G401 (cell line): Measurements from ENCODE around the gene INAFM1. TPM values are rescaled to one million over a fixed set of nuclear protein-coding genes. Genes with fewer than 3 reads are reported as not detected.
"Not testable (repeated sequence)": the region's sequence is repeated elsewhere in the genome, so short reads cannot be mapped to it uniquely, and the experiment has no call there.

ENCODE experiments used
- DNase-seq: peaks from one replicate; pipeline ENCODE4 v3.0.0-alpha.2; 2015; ENCODE audit warnings: low spot score
- in situ Hi-C: cut with HindIII; loops from 2 replicates; pipeline ENCODE4 v1.10.0; 2016; ENCODE audit warnings: low sequenced_read_pairs, mixed read lengths
- total RNA-seq: library from RNA; depleted of rRNA; stranded (reverse); fragments of >200 nt; shearing (Covaris generic); gene quantifications from 2 replicates; pipeline ENCODE4 v1.2.3, GENCODE V29; 2014

Gene INAFM1
- total RNA-seq, 1 experiment from 2014 or later, result 11.0 TPM

DNA sequence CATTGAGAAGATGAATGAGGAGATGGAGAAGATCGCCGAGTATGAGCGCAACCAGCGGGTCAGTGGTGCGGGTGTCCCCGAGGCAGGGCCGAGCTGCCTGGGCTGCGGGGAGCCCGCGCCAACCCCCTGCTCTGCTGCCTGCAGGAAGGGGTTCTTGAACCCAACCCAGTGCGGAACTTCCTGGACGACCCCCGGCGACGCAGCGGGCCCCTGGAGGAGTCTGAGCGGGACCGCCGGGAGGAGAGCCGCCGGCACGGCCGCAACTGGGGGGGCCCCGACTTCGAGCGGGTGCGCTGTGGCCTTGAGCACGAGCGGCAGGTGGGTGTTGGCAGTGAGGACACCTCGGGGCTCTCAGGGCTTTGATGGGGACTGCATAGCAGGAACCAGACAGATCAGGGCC is 10.1 kb upstream of the INAFM1 start:
- DNase-seq, result no peak

DNA sequence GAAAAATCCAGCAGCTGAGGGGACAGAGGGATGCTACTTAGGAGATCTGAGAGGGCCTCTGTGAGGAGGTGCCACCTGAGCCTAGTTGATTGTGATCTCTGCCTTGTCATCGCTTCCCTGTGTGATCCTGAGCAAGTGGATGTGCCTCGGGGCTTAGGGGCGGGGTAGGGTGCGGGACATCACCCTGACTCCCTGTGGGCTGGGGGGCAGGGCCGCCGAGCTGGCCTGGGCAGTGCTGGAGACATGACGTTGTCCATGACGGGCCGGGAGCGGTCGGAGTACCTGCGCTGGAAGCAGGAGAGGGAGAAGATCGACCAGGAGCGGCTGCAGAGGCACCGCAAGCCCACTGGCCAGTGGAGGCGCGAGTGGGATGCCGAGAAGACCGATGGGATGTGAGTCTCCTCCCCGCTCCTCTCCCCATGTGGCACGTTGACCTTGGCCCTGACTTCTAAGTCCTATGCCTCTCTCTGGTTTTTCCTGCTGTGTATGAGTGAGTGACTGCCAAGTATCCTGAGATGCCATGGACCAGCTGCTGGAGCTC is 8.2 kb upstream of the INAFM1 start:
- no peak for DNase-seq
- in situ Hi-C loops, result no loop called here

More for the DNA sequence above, 10.1 kb upstream of the INAFM1 start:
- in situ Hi-C loops, result no loop called here

DNA sequence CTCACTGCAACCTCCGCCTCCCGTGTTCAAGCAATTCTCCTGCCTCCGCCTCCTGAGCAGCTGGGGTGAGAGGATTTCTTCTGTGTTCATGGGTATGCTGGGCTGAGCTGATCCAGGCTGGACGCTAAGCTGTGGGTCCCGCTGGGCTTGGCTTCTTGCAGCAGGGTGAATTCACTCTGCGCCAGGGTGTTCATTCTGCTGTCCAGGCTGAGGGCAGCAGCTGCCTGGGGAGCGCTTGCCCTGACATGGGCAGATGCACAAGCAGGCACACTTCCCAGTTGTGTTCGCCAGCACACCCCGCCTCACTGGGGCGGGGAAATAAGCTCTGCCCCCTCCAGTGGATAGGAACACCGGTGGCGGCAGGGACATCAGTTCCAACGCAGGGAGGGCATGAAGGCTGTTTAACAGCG is 7.3 kb upstream of the INAFM1 start:
- peak; percentile 19 for DNase-seq
- in situ Hi-C loops, result no loop called here

DNA sequence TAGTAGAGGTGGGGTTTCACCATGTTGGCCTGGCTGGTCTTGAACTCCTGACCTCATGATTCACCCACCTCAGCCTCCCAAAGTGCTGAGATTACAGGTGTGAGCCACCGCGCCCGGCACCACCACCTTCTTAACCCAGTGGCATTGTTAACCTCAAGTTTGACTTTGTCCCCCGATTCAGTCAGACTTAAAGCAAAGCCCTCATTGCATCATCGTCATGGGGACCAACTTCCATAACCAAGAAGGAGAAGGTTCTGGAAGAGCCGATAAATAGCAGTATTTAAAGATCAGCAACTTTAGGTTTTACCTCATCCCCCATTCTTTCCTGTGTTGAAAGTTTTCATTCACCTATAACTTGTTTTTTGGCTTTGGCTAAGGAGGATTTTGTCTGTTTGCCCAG is 6.7 kb upstream of the INAFM1 start:
- no peak for DNase-seq
- in situ Hi-C loops, result no loop called here

DNA sequence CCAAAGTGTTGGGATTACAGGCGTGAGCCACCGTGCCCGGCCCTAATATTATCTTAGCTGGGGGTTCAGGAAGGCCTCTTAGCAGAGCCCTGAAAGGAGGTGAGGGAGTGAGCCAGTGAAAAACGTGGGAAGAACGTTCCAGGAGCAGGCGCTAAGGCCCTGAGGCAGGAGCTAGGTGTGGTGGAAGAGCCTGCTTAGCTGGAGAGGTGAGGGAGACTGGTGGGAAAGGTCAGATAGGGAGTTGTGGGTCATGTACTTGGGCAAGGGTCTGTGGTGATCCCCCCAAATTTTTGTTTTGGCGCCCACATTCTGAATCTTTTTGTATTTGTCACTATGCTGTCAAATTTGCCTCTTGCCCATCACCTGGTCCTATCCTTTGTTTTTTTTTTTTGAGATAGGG is 5.1 kb upstream of the INAFM1 start:
- DNase-seq, result no peak

DNA sequence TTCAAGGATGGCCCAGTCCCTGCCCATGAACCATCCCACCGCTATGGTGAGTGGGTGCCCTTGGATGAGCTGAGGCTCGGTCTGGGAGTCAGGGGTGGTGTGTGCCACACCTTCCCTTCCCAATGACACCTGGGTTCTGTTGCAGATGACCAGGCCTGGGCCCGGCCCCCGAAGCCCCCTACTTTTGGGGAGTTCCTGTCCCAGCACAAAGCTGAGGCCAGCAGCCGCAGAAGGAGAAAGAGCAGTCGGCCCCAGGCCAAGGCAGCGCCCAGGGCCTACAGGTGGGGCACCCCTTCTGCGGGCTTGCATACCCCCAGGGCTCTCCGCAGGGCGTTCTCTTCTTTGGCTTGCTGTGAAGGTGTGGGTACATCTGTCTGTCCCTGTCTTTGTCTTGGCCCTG is 4.3 kb upstream of the INAFM1 start:
- no peak for DNase-seq
- in situ Hi-C loops, result no loop called here

More for the DNA sequence above, 5.1 kb upstream of the INAFM1 start:
- in situ Hi-C loops, result no loop called here

DNA sequence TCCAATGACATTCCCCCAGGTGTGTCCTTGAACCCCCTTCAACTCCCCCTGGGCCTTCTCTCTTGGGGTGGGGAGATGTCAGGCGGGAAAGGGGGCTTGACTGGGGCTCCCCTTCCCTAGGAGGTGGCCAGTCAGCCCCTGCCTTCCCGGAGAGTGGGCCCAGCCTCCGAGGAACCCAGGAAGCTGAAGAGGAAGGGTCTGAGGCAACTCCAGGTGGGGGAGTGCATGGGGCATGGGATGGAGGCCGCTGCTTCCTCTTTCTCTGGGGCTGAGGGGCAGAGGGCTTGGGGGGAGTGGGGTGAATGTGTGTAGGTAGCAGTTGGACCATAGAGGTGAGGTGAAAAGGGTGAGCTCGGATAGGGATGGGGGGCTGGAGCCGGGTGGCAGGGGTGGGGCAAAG is 2.7 kb upstream of the INAFM1 start:
- in situ Hi-C loops, result no loop called here
- DNase-seq, result no peak

DNA sequence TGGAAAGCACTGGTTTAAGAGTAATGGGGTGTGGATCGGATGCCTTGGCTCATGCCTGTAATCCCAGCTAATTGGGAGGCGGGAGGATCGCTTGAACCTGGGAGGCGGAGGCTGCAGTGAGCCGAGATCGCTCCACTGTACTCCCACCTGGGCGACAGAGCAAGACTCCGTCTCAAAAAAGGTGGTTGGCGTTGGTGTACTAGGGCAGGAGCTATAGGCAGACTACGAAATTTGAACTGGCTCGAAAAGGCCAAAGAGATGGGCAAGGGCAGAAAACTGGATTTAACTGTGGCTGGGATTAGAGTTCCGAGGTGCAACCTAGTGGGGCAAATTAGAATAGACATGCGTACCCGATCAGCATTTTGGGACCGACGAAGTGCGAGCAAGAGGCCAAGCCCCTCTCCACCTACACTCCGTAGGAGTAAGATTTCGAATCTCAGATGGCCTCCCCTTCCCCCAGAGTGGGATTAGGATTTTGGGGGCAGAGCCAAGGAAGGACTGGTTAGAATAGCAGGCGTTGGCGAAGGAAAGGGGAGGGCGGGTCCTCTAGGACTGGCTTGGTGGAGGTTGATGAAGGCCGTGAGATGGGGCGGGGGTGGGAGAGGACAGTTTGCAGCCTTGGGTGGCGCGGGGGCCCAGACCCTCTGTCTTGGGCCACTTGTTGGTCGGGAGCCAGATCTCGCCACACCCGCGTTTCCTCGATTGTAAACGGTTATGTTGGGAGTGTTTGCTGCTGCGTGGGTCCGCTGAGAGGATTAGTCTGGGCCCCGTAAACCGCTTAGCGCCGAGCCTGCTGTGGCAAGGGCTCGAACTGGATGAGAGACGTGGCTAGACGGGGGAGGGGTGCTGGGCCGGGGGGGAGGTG is 2.0 kb upstream of the INAFM1 start:
- peak; percentile 60 for DNase-seq
- in situ Hi-C loops, result no loop called here

DNA sequence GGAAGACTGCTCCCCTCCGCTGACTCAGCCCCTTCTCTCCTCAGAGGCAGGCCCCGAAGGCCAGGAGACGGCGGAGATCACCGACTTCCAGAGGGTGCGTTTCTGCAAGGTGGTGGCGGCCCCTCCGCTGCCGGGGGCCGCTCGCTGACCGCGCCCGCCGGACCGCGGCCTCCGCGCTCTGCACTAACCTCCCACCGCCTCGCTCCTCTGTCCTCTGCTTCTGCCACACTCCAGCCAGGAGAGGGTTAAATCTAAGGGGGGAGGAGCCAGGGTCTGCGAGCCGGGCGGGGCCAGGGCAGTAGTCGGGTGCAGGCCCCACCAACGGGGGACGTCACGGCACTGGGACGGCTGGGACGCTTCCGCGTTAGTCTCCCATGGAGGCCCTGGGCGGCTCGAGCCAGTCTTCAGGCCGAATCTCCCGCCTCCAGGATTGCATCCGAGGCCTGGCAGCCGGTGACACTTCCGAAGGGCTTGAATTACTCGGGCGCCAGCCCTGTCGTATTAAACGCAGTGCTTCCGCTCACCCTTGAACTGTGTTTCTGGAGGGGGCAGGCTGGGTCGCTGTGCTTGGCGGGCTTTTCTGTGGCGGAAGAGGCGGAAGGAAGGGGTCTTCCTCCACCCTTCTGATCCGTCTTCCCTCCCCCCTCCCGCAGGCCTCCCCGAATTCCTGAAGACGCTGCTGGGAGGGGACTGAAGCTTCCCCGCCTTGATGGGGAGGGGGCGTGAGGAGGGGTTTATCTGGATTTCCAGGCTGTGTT is 1.2 kb upstream of the INAFM1 start:
- in situ Hi-C loops, result no loop called here

DNA sequence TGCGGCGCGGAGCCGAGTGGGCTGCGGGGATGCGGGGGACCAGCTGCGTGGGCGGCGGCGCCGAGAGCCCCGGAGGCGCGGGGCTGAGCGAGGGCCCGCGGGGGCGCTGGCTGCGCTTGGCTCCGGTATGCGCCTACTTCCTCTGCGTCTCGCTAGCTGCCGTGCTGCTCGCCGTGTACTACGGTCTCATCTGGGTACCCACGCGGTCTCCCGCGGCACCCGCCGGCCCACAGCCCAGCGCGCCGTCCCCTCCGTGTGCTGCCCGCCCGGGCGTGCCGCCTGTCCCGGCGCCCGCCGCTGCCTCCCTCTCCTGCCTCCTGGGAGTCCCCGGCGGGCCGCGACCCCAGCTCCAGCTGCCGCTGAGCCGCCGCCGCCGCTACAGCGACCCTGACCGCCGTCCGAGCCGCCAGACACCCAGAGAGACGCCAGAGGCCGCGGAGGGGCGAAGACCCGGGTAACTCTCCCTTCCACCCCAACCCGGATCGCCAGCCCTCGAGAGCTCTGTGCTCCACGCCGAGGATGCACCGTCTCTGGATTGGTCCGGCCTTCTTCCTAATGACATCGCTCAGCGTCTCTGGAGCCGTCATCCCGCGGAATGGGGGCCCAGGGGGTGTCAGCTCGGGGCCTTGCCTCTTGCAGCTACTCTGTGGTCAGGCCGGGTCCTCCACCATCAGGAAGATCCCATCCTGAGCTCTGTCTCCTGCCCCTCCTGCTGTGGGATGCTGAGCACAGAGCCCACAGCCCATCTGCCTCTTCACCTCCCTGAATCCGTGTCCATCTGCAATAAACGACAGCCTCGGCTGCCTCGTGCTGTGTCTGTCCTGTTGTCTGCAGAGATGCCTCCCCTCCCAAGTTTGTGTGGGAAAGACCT is 441 bp downstream of the INAFM1 start:
- in situ Hi-C loops, result no loop called here
- DNase-seq, result peak; percentile 48

More for the DNA sequence above, 1.2 kb upstream of the INAFM1 start:
- peak; percentile 94 for DNase-seq

DNA sequence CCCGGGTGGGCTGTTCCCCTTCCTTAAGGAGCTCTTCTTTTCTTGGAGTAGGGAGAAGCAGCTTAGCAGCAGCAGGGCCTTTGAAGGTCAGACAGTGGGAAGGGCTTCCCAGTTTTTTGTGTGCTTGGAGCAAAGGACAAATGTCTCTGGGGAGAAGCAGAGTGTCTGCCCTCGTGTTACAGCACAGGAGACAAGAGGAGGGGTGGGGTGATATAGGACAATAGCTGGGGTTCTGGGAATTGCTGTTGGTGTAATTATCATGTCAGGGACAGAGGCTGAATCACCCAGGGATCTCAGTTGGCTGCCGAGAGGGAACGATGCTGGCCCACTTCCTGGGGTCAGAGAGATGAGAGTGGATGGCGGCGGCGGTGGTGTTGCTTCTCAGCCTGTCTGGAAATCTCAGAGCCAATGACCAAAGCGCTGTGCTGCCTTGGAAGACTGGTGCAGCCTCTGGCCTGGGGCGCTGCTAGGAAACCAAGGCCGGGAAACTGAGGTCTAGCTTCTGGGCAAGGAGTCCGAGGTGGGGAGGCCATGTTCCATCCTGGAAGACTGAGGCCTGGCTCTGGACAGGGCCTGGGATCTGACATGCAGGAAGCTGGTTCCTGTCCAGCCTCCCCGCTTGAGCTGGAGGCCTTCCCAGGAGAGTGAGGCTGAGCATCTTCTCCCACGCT is 1.2 kb downstream of the INAFM1 start:
- in situ Hi-C loops, result no loop called here
- peak; percentile 42 for DNase-seq

DNA sequence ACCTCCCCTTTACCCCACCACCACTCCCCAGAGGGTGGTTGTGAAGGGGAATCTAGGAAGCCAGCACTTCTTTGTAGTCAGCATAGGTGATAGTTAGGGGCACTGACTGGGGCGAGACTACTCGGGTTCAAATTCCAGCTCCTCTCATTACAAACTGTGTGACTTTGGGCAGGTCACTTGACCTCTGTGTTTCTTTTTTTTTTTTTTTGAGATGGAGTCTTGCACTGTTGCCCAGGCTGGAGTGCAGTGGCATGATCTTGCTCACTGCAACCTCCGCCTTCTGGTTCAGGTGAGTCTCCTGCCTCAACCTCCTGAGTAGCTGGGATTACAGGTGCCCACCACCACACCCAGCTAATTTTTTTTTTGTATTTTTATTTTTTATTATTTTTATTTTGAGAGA is 1.8 kb downstream of the INAFM1 start:
- in situ Hi-C loops, DNase-seq: not testable (repeated sequence)

DNA sequence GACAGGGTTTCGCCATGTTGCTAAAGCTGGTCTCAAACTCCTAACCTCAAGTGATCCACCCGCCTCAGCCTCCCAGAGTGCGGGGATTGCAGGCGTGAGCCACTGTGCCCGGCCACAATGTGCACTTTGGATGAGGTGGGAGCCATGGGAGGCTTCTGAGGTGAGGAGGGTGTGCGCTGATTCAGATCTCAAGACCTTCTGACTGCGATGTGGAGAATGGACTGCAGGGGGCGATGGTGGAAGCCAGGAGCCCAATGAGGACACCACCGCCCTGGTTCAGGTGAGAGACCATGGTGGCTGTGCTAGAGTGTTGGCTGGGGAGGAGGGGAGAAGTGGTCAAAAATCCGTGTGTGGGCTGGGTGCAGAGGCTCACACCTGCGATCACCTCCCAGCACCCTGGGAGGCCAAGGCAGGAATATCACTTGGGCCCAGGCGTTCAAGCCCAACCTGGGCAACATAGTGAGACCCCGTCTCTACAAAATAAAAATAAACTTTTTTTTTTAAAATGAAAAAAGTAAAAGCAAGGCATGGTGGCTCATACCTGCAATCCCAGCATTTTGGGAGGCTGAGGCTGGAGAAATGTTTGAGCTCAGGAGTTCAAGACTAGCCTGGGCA is 5.6 kb downstream of the INAFM1 start:
- in situ Hi-C loops, result no loop called here
- DNase-seq, result no peak

DNA sequence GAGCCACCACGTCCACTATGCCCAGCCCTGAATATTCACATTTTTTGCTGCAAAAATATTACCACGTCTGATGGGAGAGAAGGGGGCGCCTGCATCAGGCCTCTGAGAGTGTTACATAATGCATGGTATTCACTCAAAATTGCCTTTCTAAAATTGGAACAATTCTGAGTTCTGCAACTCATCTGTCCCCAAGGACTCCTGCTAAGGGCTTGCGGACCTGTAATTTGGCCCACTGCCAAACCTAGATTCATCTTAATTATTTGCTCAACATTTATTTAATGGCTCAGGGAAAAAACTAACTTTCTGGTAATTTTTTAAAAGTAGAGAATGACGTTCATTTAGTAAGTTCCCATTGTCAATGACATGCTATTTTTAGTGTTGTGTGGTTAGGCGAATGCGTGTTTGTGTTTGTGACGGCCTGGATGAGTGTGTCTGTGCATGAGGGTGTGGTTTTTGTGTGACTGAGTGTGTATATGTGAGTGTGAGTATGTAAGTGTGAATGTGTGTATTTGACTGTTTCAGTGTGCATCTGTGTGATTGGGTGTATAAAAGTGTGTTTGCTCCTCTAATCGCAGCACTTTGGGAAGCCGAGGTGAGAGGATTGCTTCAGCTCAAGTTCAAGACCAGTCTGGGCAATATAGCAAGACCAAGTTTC is 8.8 kb downstream of the INAFM1 start:
- no peak for DNase-seq
- in situ Hi-C loops, result no loop called here

DNA sequence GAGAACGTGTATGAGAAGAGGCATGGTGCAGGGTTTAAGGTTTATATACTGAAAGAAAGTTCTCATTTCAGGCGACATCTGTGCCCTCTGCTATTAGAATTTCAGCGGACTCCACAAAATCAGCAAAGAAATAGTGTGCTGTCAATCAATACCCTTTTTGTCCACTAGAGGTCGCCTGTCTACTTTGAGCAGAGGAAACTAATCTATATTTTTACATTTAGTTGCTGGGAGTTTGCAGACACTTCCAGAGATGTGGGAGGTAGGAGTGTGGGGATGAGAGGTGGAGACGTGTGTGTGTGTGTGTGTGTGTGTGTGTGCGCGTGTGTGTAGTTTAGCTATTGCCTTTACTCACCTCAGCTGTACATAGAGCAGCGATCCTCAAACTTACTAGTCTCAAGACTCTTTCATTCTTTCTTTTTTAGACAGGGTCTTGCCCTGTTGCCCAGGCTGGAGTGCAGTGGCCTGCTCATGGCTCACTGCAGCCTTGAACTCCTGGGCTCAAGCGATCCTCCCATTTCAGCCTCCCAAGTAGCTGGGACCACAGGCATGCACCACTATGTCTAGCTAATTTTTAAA is 9.7 kb downstream of the INAFM1 start:
- in situ Hi-C loops, result no loop called here
- DNase-seq, result peak; percentile 76

DNA sequence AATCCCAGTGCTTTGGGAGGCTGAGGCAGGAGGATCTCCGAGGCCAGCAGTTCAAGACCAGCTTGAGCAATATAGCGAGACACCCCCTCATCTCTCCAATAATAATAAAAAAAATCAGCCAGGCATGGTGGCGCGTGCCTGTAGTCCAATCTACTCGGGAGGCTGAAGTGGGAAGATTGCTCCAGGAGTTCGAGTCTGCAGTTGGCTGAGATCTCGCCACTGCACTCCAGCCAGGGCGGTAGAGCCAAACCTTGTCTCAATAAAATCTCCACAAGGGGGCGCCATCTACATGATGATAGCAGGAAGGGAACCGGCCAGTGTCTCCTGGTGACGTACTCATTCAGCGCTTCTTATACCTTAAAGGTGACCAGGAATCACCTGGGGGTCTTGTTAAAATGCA is 21.4 kb downstream of the INAFM1 start:
- in situ Hi-C loops, result no loop called here
- DNase-seq, result peak; percentile 91

DNA sequence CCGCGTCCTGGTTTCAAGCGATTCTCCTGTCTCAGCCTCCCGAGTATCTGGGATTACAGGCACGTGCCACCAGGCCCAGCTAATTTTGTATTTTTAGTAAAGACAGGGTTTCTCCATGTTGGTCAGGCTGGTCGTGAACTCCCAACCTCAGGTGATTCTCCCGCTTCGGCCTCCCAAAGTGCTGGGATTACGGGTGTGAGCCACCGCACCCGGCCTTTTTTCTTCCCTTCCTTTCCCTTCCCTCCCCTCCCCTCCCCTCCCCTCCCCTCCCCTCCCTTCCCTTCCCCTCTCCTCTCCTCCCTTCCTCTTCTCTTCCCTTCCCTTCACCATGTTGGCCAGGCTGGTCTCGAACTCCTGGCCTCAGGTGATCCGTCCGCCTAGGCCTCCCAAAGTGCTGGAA is 26.2 kb downstream of the INAFM1 start:
- DNase-seq, in situ Hi-C loops: not testable (repeated sequence)

DNA sequence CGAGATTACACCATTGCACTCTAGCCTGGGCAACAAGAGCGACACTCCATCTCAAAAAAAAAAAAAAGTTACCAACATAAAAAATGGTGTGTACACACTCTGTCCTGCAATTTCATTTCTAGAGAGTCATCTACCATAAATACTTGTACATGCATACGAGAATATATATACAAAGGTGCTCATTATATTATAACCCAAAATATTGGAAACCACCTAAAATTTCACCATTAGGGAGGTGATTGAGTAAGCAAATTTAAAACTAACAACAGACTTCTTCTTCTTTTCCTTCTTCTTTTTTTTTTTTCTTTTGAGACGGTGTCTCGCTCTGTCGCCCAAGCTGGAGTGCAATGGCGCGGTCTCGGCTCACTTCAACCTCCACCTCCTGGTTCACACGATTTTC is 27.6 kb downstream of the INAFM1 start:
- in situ Hi-C loops, result no loop called here
- DNase-seq, result no peak
